DOHH2 (cell line): Measurements from ENCODE around the gene RBM44.

ENCODE experiments used
- H3F3A ChIP-seq: fragments of 200-600 bp; sonication (generic), shearing (Covaris generic); 2 replicates; pipeline ENCODE4 v1.6.0; 2016; ENCODE audit warnings: antibody characterized with exemption, mild to moderate bottlenecking; ENCODE audit not compliant: control insufficient read depth, insufficient read depth
- H3K27ac ChIP-seq: fragments of 200-600 bp; sonication (generic); 2 replicates; pipeline ENCODE4 v1.5.1; 2014; ENCODE audit warnings: low read depth, mild to moderate bottlenecking, low read length, moderate library complexity
- H3K27me3 ChIP-seq: fragments of 200-600 bp; sonication (generic); 2 replicates; pipeline ENCODE4 v1.6.1; 2014; ENCODE audit warnings: mild to moderate bottlenecking, low read length, mixed read lengths; ENCODE audit not compliant: control insufficient read depth
- H3K36me3 ChIP-seq: fragments of 200-600 bp; sonication (generic); 2 replicates; pipeline ENCODE4 v1.6.1; 2014; ENCODE audit warnings: mild to moderate bottlenecking, low read length, moderate library complexity, mixed read lengths; ENCODE audit not compliant: control insufficient read depth
- H3K4me1 ChIP-seq: fragments of 200-600 bp; sonication (generic); 2 replicates; pipeline ENCODE4 v1.6.1; 2014; ENCODE audit warnings: mild to moderate bottlenecking, low read length, mixed read lengths; ENCODE audit not compliant: control insufficient read depth
- H3K4me2 ChIP-seq: fragments of 200-600 bp; sonication (generic); 2 replicates; pipeline ENCODE4 v1.6.0; 2014; ENCODE audit warnings: mild to moderate bottlenecking, low read length, moderate library complexity
- H3K4me3 ChIP-seq: fragments of 200-600 bp; sonication (generic); 2 replicates; pipeline ENCODE4 v1.5.1; 2014; ENCODE audit warnings: mild to moderate bottlenecking, low read length, mixed read lengths
- H3K79me2 ChIP-seq: fragments of 200-600 bp; sonication (generic); 2 replicates; pipeline ENCODE4 v1.6.1; 2014; ENCODE audit warnings: mild to moderate bottlenecking, low read length, mixed read lengths; ENCODE audit not compliant: control insufficient read depth
- H3K9me2 ChIP-seq: fragments of 200-600 bp; sonication (generic); replicated peaks from 2 replicates; pipeline ENCODE4 v1.6.1; 2014; ENCODE audit warnings: mild to moderate bottlenecking, low read length, mixed read lengths; ENCODE audit not compliant: control insufficient read depth
- H3K9me3 ChIP-seq: fragments of 200-600 bp; sonication (generic); 2 replicates; pipeline ENCODE4 v1.6.1; 2014; ENCODE audit warnings: antibody characterized with exemption, low read length, mixed read lengths; ENCODE audit not compliant: control insufficient read depth, insufficient read depth
- H4K20me1 ChIP-seq: fragments of 200-600 bp; sonication (generic); 2 replicates; pipeline ENCODE4 v1.6.0; 2014; ENCODE audit warnings: low read depth, mild to moderate bottlenecking, antibody characterized with exemption, low read length, moderate library complexity; ENCODE audit not compliant: control insufficient read depth, insufficient read depth
- CTCF ChIP-seq: fragments of 200-600 bp; sonication (generic); IDR thresholded peaks from one replicate; pipeline ENCODE4 v1.5.1; 2014; ENCODE audit warnings: antibody characterized with exemption, mild to moderate bottlenecking, low read depth, low read length; ENCODE audit not compliant: poor library complexity, severe bottlenecking
- EZH2phosphoT487 ChIP-seq: fragments of 200-600 bp; sonication (generic); IDR thresholded peaks from 2 replicates; pipeline ENCODE4 v1.6.1; 2017; ENCODE audit warnings: borderline replicate concordance, mild to moderate bottlenecking, antibody characterized with exemption, low read length, moderate library complexity, mixed read lengths

RBM44 gene

GRCh38 chr2:237860273-237860935 is 61.8 kb downstream of the RBM44 start:
- H3K79me2 ChIP-seq, result no peaks in the 10 kb centered on the region
- no peak overlapping the region for H3K4me2 ChIP-seq
- 0 out of 2 replicates have a peak, but pooled peaks cover 3% of the 10 kb centered on the region for H3F3A ChIP-seq
- no peaks in the 10 kb centered on the region for H3K9me2 ChIP-seq
- H3K36me3 ChIP-seq, result no peaks in the 10 kb centered on the region
- H3K4me3 ChIP-seq, result no peak overlapping the region
- H3K4me1 ChIP-seq, result peaks cover 10% of the 10 kb centered on the region
- TF ChIP-seq CTCF (no peak), EZH2phosphoT487 (no peak)
- no peak overlapping the region for H3K27ac ChIP-seq
- peaks cover 16% of the 10 kb centered on the region for H3K27me3 ChIP-seq
- H3K9me3 ChIP-seq, result no peaks in the 10 kb centered on the region
- no peaks in the 10 kb centered on the region for H4K20me1 ChIP-seq

- Histone ChIP-seq H3K4me1 (peaks cover 4% of the 10 kb centered on the region; the same call in 1 of the 2 replicates), H3K9me3 (no peaks in the 10 kb centered on the region), H4K20me1 (no peaks in the 10 kb centered on the region), H3K4me3 (no peak overlapping the region), H3K27me3 (peaks cover 16% of the 10 kb centered on the region), H3K36me3 (no peaks in the 10 kb centered on the region), H3K79me2 (no peaks in the 10 kb centered on the region), H3K9me2 (no peaks in the 10 kb centered on the region), H3F3A (0 out of 2 replicates have a peak, but pooled peaks cover 3% of the 10 kb centered on the region), H3K27ac (no peak overlapping the region), H3K4me2 (no peak overlapping the region)
- TF ChIP-seq CTCF (no peak), EZH2phosphoT487 (no peak)
Measured at GRCh38 chr2:237861875-237862527, 63.4 kb downstream of the RBM44 start.

- H3K4me2 ChIP-seq, result no peak overlapping the region
- H3K4me1 ChIP-seq, result peaks cover 4% of the 10 kb centered on the region; the same call in 1 of the 2 replicates
- H3K79me2 ChIP-seq, result no peaks in the 10 kb centered on the region
- no peaks in the 10 kb centered on the region for H3K9me2 ChIP-seq
- H4K20me1 ChIP-seq, result no peaks in the 10 kb centered on the region
- 0 out of 2 replicates have a peak, but pooled peaks cover 3% of the 10 kb centered on the region for H3F3A ChIP-seq
- peaks cover 19% of the 10 kb centered on the region for H3K27me3 ChIP-seq
- no peak for TF ChIP-seq EZH2phosphoT487
- no peak for TF ChIP-seq CTCF
- H3K27ac ChIP-seq, result no peak overlapping the region
- no peaks in the 10 kb centered on the region for H3K36me3 ChIP-seq
- H3K4me3 ChIP-seq, result no peak overlapping the region
- H3K9me3 ChIP-seq, result no peaks in the 10 kb centered on the region
Measured at GRCh38 chr2:237862528-237862895, 63.9 kb downstream of the RBM44 start.
